Measurements from ENCODE around the gene RBBP5. TPM values are rescaled to one million over a fixed set of nuclear protein-coding genes. Genes with fewer than 3 reads are reported as not detected.
A peak's percentile ranks its signal among the peaks of the same experiment; 100 is the strongest.

The RBBP5 gene
- total RNA-seq, 1 donor from 2014 or later = 14.7 TPM

GRCh38 chr1:205072286-205072685 is 49.5 kb downstream of the RBBP5 start:
- Mint-ChIP-seq H3K27ac (ENCODE audit: unreplicated experiment) (no peak overlapping the region), H3K27me3 (ENCODE audit: unreplicated experiment) (peaks cover 2% of the 10 kb centered on the region), H3K36me3 (ENCODE audit: unreplicated experiment) (no peaks in the 10 kb centered on the region), H3K9me3 (ENCODE audit: unreplicated experiment) (no peaks in the 10 kb centered on the region), H3K4me1 (ENCODE audit: unreplicated experiment) (peaks cover 2% of the 10 kb centered on the region), H3K4me3 (ENCODE audit: unreplicated experiment) (no peak overlapping the region)
- TF ChIP-seq, protein P1, sequence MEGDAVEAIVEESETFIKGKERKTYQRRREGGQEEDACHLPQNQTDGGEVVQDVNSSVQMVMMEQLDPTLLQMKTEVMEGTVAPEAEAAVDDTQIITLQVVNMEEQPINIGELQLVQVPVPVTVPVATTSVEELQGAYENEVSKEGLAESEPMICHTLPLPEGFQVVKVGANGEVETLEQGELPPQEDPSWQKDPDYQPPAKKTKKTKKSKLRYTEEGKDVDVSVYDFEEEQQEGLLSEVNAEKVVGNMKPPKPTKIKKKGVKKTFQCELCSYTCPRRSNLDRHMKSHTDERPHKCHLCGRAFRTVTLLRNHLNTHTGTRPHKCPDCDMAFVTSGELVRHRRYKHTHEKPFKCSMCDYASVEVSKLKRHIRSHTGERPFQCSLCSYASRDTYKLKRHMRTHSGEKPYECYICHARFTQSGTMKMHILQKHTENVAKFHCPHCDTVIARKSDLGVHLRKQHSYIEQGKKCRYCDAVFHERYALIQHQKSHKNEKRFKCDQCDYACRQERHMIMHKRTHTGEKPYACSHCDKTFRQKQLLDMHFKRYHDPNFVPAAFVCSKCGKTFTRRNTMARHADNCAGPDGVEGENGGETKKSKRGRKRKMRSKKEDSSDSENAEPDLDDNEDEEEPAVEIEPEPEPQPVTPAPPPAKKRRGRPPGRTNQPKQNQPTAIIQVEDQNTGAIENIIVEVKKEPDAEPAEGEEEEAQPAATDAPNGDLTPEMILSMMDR (IDR thresholded peaks at IDR 0.05) = no peak
- no peak for DNase-seq (ENCODE audit: extremely low spot score, unreplicated experiment)

DNA sequence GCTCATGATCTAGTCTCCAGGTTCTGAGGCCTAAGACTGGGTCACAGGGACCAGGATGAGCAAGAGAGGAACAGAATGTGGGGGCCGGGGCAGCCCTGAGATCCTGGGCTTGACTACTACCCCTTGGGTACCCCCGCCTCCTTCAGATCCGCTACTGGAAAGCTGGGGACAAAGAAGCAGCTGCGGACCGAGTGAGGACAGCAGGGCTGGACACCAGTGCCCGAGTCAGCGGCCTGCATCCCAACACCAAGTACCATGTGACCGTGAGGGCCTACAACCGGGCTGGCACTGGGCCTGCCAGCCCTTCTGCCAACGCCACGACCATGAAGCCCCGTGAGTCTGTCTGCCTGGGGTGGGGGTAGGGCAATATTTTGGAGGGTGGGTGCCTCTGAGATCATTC is 50.0 kb downstream of the RBBP5 start:
- H3K9me3 Mint-ChIP-seq (ENCODE audit: unreplicated experiment) = no peaks in the 10 kb centered on the region
- no peak for DNase-seq (ENCODE audit: extremely low spot score, unreplicated experiment)
- TF ChIP-seq, protein P1 (IDR thresholded peaks at IDR 0.05) = no peak
- peaks cover 2% of the 10 kb centered on the region for H3K4me1 Mint-ChIP-seq (ENCODE audit: unreplicated experiment)
- H3K27ac Mint-ChIP-seq (ENCODE audit: unreplicated experiment) = no peak overlapping the region
- no peak overlapping the region for H3K4me3 Mint-ChIP-seq (ENCODE audit: unreplicated experiment)
- H3K27me3 Mint-ChIP-seq (ENCODE audit: unreplicated experiment) = peaks cover 2% of the 10 kb centered on the region
- no peaks in the 10 kb centered on the region for H3K36me3 Mint-ChIP-seq (ENCODE audit: unreplicated experiment)

DNA sequence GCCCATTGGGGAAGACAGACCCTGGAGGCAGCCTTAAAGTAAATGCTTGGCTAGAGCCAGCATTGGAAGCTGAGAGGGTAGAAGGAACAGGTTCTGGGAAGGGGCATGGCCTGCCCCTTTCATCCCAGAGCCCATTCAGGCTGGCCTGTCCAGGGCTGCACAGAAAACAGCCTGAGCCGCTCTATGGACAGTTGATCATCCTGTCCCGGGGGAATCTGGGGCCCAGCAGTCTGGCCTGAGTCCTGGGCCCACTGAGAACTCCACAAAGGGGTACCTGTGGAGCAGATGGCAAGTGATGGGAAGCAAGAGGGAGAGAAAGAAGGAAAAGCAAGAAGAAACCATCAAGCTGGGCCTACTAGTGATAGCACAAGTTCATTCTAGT is 50.8 kb downstream of the RBBP5 start:
- no peak overlapping the region for H3K4me3 Mint-ChIP-seq (ENCODE audit: unreplicated experiment)
- peaks cover 2% of the 10 kb centered on the region for H3K4me1 Mint-ChIP-seq (ENCODE audit: unreplicated experiment)
- no peak overlapping the region for H3K27ac Mint-ChIP-seq (ENCODE audit: unreplicated experiment)
- DNase-seq (ENCODE audit: extremely low spot score, unreplicated experiment) = peak; percentile 77
- peaks cover 7% of the 10 kb centered on the region for H3K27me3 Mint-ChIP-seq (ENCODE audit: unreplicated experiment)
- no peaks in the 10 kb centered on the region for H3K9me3 Mint-ChIP-seq (ENCODE audit: unreplicated experiment)
- TF ChIP-seq, protein P1 (IDR thresholded peaks at IDR 0.05) = no peak
- H3K36me3 Mint-ChIP-seq (ENCODE audit: unreplicated experiment) = no peaks in the 10 kb centered on the region

GRCh38 chr1:205069371-205070125 is 52.2 kb downstream of the RBBP5 start:
- Mint-ChIP-seq H3K9me3 (ENCODE audit: unreplicated experiment) (no peaks in the 10 kb centered on the region), H3K27ac (ENCODE audit: unreplicated experiment) (no peak overlapping the region), H3K36me3 (ENCODE audit: unreplicated experiment) (no peaks in the 10 kb centered on the region), H3K27me3 (ENCODE audit: unreplicated experiment) (peaks cover 7% of the 10 kb centered on the region), H3K4me1 (ENCODE audit: unreplicated experiment) (peaks cover 2% of the 10 kb centered on the region), H3K4me3 (ENCODE audit: unreplicated experiment) (no peak overlapping the region)
- TF ChIP-seq, protein P1 (IDR thresholded peaks at IDR 0.05) = no peak
- peak; percentile 80 for DNase-seq (ENCODE audit: extremely low spot score, unreplicated experiment)

DNA sequence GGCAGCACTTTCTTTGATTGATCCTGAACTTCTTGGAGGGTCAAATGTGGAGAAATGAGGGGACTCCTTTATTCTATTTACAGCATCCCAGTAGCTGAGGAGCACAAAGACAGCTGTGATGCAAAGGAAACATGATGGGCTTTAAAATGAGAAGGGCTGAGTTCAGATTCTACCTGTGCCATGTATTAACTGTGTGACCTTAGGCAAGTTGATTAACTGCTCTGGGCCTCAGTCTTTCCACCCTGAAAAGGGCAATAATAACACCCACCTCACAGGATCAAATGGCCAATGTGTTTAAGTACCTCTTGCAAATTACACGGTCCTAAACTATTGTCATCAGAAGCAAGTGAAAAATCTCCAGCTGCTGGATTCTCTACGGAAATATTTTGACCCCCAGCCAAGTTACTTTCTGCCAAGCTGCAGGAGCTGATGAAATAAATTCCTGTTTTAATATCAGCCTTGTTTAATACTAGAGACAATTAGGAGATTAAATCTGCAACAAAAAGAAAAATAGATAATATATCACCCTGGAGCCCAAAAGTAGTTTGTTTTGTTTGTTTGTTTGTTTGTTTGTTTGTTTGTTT is 53.2 kb downstream of the RBBP5 start:
- H3K27ac Mint-ChIP-seq (ENCODE audit: unreplicated experiment) = no peak overlapping the region
- peaks cover 2% of the 10 kb centered on the region for H3K4me1 Mint-ChIP-seq (ENCODE audit: unreplicated experiment)
- no peak overlapping the region for H3K4me3 Mint-ChIP-seq (ENCODE audit: unreplicated experiment)
- DNase-seq (ENCODE audit: extremely low spot score, unreplicated experiment) = no peak
- TF ChIP-seq, protein P1 (IDR thresholded peaks at IDR 0.05) = no peak
- no peaks in the 10 kb centered on the region for H3K9me3 Mint-ChIP-seq (ENCODE audit: unreplicated experiment)
- no peaks in the 10 kb centered on the region for H3K36me3 Mint-ChIP-seq (ENCODE audit: unreplicated experiment)
- H3K27me3 Mint-ChIP-seq (ENCODE audit: unreplicated experiment) = peaks cover 10% of the 10 kb centered on the region
